Measurements from ENCODE around the gene NKRF. TPM values are rescaled to one million over a fixed set of nuclear protein-coding genes. Genes with fewer than 3 reads are reported as not detected.
"Not testable (repeated sequence)": the region's sequence is repeated elsewhere in the genome, so short reads cannot be mapped to it uniquely, and the experiment has no call there.

Gene NKRF
- total and polyA plus RNA-seq, 2 experiments from 2014 or later: 4.2 to 5.1 TPM

GRCh38 chrX:119638725-119639471 is 32.7 kb upstream of the NKRF start:
- Histone ChIP-seq H3K27ac (no peak overlapping the region), H3K9me3 (ENCODE audit: low read depth) (no peaks in the 10 kb centered on the region), H3K4me1 (ENCODE audit: low read depth) (no peaks in the 10 kb centered on the region), H3K27me3 (no peaks in the 10 kb centered on the region), H3K4me3 (no peak overlapping the region), H3K36me3 (no peaks in the 10 kb centered on the region)
- no peak for TF ChIP-seq CTCF (IDR thresholded peaks at IDR 0.05; ENCODE audit: low read depth, low read length)
- no peak for DNase-seq (ENCODE audit: low read depth in 1 of 2, low spot score in 1 of 2)

GRCh38 chrX:119637421-119637820 is 31.2 kb upstream of the NKRF start:
- H3K36me3 ChIP-seq; H3K27ac ChIP-seq; H3K4me3 ChIP-seq; H3K9me3 ChIP-seq (ENCODE audit: low read depth); DNase-seq (ENCODE audit: low read depth in 1 of 2, low spot score in 1 of 2); H3K4me1 ChIP-seq (ENCODE audit: low read depth); H3K27me3 ChIP-seq: not testable (repeated sequence)

- TF ChIP-seq CTCF (IDR thresholded peaks at IDR 0.05; ENCODE audit: low read depth, low read length): no peak
- Histone ChIP-seq H3K27ac (no peak overlapping the region), H3K36me3 (peaks cover 4% of the 10 kb centered on the region), H3K27me3 (no peaks in the 10 kb centered on the region), H3K4me1 (ENCODE audit: low read depth) (no peaks in the 10 kb centered on the region), H3K9me3 (ENCODE audit: low read depth) (no peaks in the 10 kb centered on the region), H3K4me3 (no peak overlapping the region)
- no peak for DNase-seq (ENCODE audit: low read depth in 1 of 2, low spot score in 1 of 2)
These were observed 30.2 kb upstream of the NKRF start for GRCh38 chrX:119636419-119636818.

- H3K4me1 ChIP-seq (ENCODE audit: low read depth): no peaks in the 10 kb centered on the region
- no peak overlapping the region for H3K4me3 ChIP-seq
- DNase-seq (ENCODE audit: low read depth in 1 of 2, low spot score in 1 of 2): no peak
These were observed 29.6 kb upstream of the NKRF start for GRCh38 chrX:119635799-119636198.

GRCh38 chrX:119635179-119635578 is 29.0 kb upstream of the NKRF start:
- Histone ChIP-seq H3K36me3 (peaks cover 4% of the 10 kb centered on the region), H3K4me1 (ENCODE audit: low read depth) (no peaks in the 10 kb centered on the region), H3K4me3 (no peak overlapping the region), H3K9me3 (ENCODE audit: low read depth) (no peaks in the 10 kb centered on the region), H3K27me3 (no peaks in the 10 kb centered on the region), H3K27ac (no peak overlapping the region)
- TF ChIP-seq CTCF (IDR thresholded peaks at IDR 0.05; ENCODE audit: low read depth, low read length): no peak
- no peak for DNase-seq (ENCODE audit: low read depth in 1 of 2, low spot score in 1 of 2)

More at GRCh38 chrX:119635799-119636198, 29.6 kb upstream of the NKRF start:
- Histone ChIP-seq H3K9me3 (ENCODE audit: low read depth) (no peaks in the 10 kb centered on the region), H3K27ac (no peak overlapping the region), H3K27me3 (no peaks in the 10 kb centered on the region), H3K36me3 (peaks cover 4% of the 10 kb centered on the region)
- no peak for TF ChIP-seq CTCF (IDR thresholded peaks at IDR 0.05; ENCODE audit: low read depth, low read length)

- no peak for TF ChIP-seq CTCF (IDR thresholded peaks at IDR 0.05; ENCODE audit: low read depth, low read length)
- Histone ChIP-seq H3K36me3 (no peaks in the 10 kb centered on the region), H3K4me1 (ENCODE audit: low read depth) (no peaks in the 10 kb centered on the region), H3K9me3 (ENCODE audit: low read depth) (no peaks in the 10 kb centered on the region), H3K27me3 (no peaks in the 10 kb centered on the region), H3K27ac (no peak overlapping the region), H3K4me3 (no peak overlapping the region)
- no peak for DNase-seq (ENCODE audit: low read depth in 1 of 2, low spot score in 1 of 2)
These were observed 19.6 kb upstream of the NKRF start for GRCh38 chrX:119625843-119626242.

Measured in cardiac muscle cell (in vitro differentiated cells and primary cell).